IMR-90 (cell line): ENCODE measurements around the gene CFHR3.
"Not testable (repeated sequence)": the region's sequence is repeated elsewhere in the genome, so short reads cannot be mapped to it uniquely, and the experiment has no call there.

ENCODE experiments used
- CEBPB ChIP-seq: IDR thresholded peaks from 2 replicates; pipeline ENCODE4 v1.6.1; 2012; ENCODE audit warnings: low read depth, low read length, improper control_type of control experiment
- CTCF ChIP-seq: conservative IDR thresholded peaks from 2 replicates; pipeline ENCODE4 v1.5.1; 2012; ENCODE audit warnings: mild to moderate bottlenecking, low read depth, low read length, improper control_type of control experiment
- FOS ChIP-seq: fragments of 150-350 bp; IDR thresholded peaks from 2 replicates; pipeline ENCODE4 v1.6.1; 2016; ENCODE audit warnings: low read depth, low read length
- MAFK ChIP-seq: IDR thresholded peaks from 2 replicates; pipeline ENCODE4 v1.6.1; 2012; ENCODE audit warnings: low read depth, low read length, improper control_type of control experiment
- MXI1 ChIP-seq: IDR thresholded peaks from 2 replicates; pipeline ENCODE4 v1.6.1; 2012; ENCODE audit warnings: low read depth, mild to moderate bottlenecking, low read length, moderate library complexity, borderline replicate concordance
- NFE2L2 ChIP-seq: fragments of 150-350 bp; IDR thresholded peaks from 2 replicates; pipeline ENCODE4 v1.6.1; 2016; ENCODE audit warnings: low read depth, mild to moderate bottlenecking, low read length
- POLR2A ChIP-seq: IDR thresholded peaks from 2 replicates; pipeline ENCODE4 v1.6.1; 2012; ENCODE audit warnings: mild to moderate bottlenecking, low read depth, low read length
- RFX5 ChIP-seq: IDR thresholded peaks from 2 replicates; pipeline ENCODE4 v1.8.0; 2012; ENCODE audit warnings: low read depth, mild to moderate bottlenecking, low read length, moderate library complexity
- SMC3 ChIP-seq: fragments of 150-350 bp; IDR thresholded peaks from 2 replicates; pipeline ENCODE4 v1.6.1; 2016; ENCODE audit warnings: low read depth, mild to moderate bottlenecking, antibody characterized with exemption, low read length, moderate library complexity

GRCh38 chr1:196769823-196770222 lies 4.8 kb upstream of the CFHR3 start:
- not testable (repeated sequence) for TF ChIP-seq POLR2A, CTCF, NFE2L2, RFX5, SMC3, FOS, MXI1, CEBPB
- peak; percentile 98 for TF ChIP-seq MAFK
